PC-3 (cell line): ENCODE measurements around the gene MOV10. TPM values are rescaled to one million over a fixed set of nuclear protein-coding genes. Genes with fewer than 3 reads are reported as not detected.

ENCODE experiments used
- ATAC-seq: fragments of 200-7000 bp; cut with Tn5 transposase; 2 replicates; pipeline ENCODE4 v1.9.1; 2020; ENCODE audit warnings: mild to moderate bottlenecking, moderate library complexity
- BruUV-seq: library from RNA; stranded (reverse); fragments of 400-500 nt; replicated peaks from 2 replicates; lab custom pipeline; 2021; lab: Mats Ljungman, UMichigan
- CTCF ChIA-PET: fragments of 300-600 bp; sonication (Branson Sonifier 250); formaldehyde crosslinking; loops from one replicate; lab custom pipeline; 2022; ENCODE audit warnings: antibody characterized with exemption; lab: Charles Lee
- POLR2A ChIA-PET: fragments of 300-600 bp; sonication (Branson Sonifier 250); formaldehyde crosslinking; loops from one replicate; lab custom pipeline; 2022; ENCODE audit warnings: antibody characterized with exemption; ENCODE audit not compliant: unreplicated experiment; lab: Charles Lee
- DNase-seq: peaks from one replicate; pipeline ENCODE4 v3.0.0-alpha.2; 2015
- H2AFZ ChIP-seq: fragments of 300-600 bp; sonication (generic); 2 replicates; pipeline ENCODE4 v1.6.0; 2016; ENCODE audit warnings: antibody characterized with exemption, low read length
- H3F3A ChIP-seq: fragments of 300-600 bp; sonication (generic); one replicate; pipeline ENCODE4 v1.6.0; 2017; ENCODE audit warnings: antibody characterized with exemption, low read length, control low read depth, mild to moderate bottlenecking; ENCODE audit not compliant: unreplicated experiment
- H3K27ac ChIP-seq: fragments of 300-600 bp; sonication (generic); 2 replicates; pipeline ENCODE4 v1.5.1; 2016; ENCODE audit warnings: mild to moderate bottlenecking, low read length
- H3K27me3 ChIP-seq: fragments of 300-600 bp; sonication (generic); 2 replicates; pipeline ENCODE4 v1.6.1; 2016; ENCODE audit warnings: low read length, mixed read lengths
- H3K36me3 ChIP-seq: fragments of 300-600 bp; sonication (generic); 2 replicates; pipeline ENCODE4 v1.6.1; 2016; ENCODE audit warnings: low read depth, mixed run types, low read length, mixed read lengths
- H3K4me1 ChIP-seq: fragments of 300-600 bp; sonication (generic); 2 replicates; pipeline ENCODE4 v1.5.1; 2016; ENCODE audit warnings: low read length; ENCODE audit not compliant: insufficient read depth
- H3K4me2 ChIP-seq: fragments of 300-600 bp; sonication (generic); 2 replicates; pipeline ENCODE4 v1.6.0; 2016; ENCODE audit warnings: low read length
- H3K4me3 ChIP-seq: fragments of 300-600 bp; sonication (generic); 2 replicates; pipeline ENCODE4 v1.5.1; 2016; ENCODE audit warnings: mild to moderate bottlenecking, low read length, mixed read lengths
- H3K79me2 ChIP-seq: fragments of 300-600 bp; sonication (generic); 2 replicates; pipeline ENCODE4 v1.6.1; 2017; ENCODE audit warnings: low read length, mixed read lengths
- H3K9ac ChIP-seq: fragments of 300-600 bp; sonication (generic); 2 replicates; pipeline ENCODE4 v1.6.0; 2016; ENCODE audit warnings: mild to moderate bottlenecking, low read length
- H3K9me2 ChIP-seq: fragments of 300-600 bp; sonication (generic); replicated peaks from 2 replicates; pipeline ENCODE4 v1.6.1; 2016; ENCODE audit warnings: mixed run types, low read length, mixed read lengths
- H3K9me3 ChIP-seq: fragments of 300-600 bp; sonication (generic); 2 replicates; pipeline ENCODE4 v1.6.1; 2016; ENCODE audit warnings: low read length, mixed read lengths
- H4K20me1 ChIP-seq: fragments of 300-600 bp; sonication (generic); 2 replicates; pipeline ENCODE4 v1.6.1; 2016; ENCODE audit warnings: low read length, mixed read lengths
- CTCF ChIP-seq: fragments of 300-600 bp; sonication (generic); conservative IDR thresholded peaks from 2 replicates; pipeline ENCODE4 v1.5.1; 2017; ENCODE audit warnings: antibody characterized with exemption, low read depth, mild to moderate bottlenecking, low read length
- EZH2 ChIP-seq: fragments of 300-600 bp; sonication (generic); IDR thresholded peaks from one replicate; pipeline ENCODE4 v1.6.1; 2017; ENCODE audit warnings: antibody characterized with exemption, mild to moderate bottlenecking, low read length; ENCODE audit not compliant: unreplicated experiment
- EZH2phosphoT487 ChIP-seq: fragments of 300-600 bp; sonication (generic); IDR thresholded peaks from 2 replicates; pipeline ENCODE4 v1.6.1; 2018; ENCODE audit warnings: mild to moderate bottlenecking, antibody characterized with exemption, low read length, borderline replicate concordance
- intact Hi-C: fragments of 100-400 bp; cut with micrococcal nuclease; formaldehyde crosslinking; loops from 2 replicates; pipeline ENCODE4 v1.9.0; 2023
- total RNA-seq: library from RNA; depleted of rRNA; stranded (reverse); fragments of >200 nt; gene quantifications from 2 replicates; pipeline ENCODE4 v1.2.3, GENCODE V29; 2014

MOV10 gene
- total RNA-seq, 1 experiment from 2014 or later, result 68.5 TPM

- ChIA-PET CTCF (no interaction called here), POLR2A (interaction anchor here (0.7 kb wide), 1 partner anchor 13 kb away, joined by 3 read pairs; no protein-coding TSS in a partner anchor)
- intact Hi-C loops, result no loop called here
- Histone ChIP-seq H3K9me3 (no peaks in the 10 kb centered on the region), H3K36me3 (peaks cover 2% of the 10 kb centered on the region), H3K4me3 (no peak overlapping the region), H3K79me2 (no peaks in the 10 kb centered on the region), H4K20me1 (no peaks in the 10 kb centered on the region), H3K9me2 (no peaks in the 10 kb centered on the region), H3K4me1 (no peaks in the 10 kb centered on the region), H3K4me2 (no peak overlapping the region), H3K27ac (no peak overlapping the region), H3K9ac (no peak overlapping the region), H2AFZ (no peak overlapping the region), H3K27me3 (no peaks in the 10 kb centered on the region), H3F3A (no peaks in the 10 kb centered on the region)
- TF ChIP-seq CTCF (no peak), EZH2phosphoT487 (no peak), EZH2 (no peak)
- BruUV-seq, result no TSS peak
- ATAC-seq (no peak), DNase-seq (no peak)
Measured at GRCh38 chr1:112685913-112686312, 11.5 kb downstream of the MOV10 start.

DNA sequence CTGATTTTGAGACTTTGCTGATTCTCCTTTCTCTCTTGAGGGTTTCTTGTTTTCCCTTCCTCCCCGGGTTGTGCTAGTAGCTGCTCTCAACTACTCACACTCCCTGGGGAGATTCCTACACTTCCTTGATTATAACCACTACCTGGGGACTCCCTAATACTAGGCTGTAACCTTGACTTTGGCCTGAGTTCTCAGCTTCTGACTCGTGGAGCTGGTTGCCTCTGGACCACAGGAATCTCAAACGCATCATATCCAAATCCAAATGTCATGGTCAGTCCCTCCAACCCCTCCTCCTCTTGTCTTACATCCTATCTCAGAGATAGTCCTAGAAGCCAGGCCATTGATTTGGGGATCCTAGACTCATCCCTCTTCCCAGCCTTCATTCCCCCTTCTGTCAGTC is 12.0 kb downstream of the MOV10 start:
- Histone ChIP-seq H2AFZ (no peak overlapping the region), H3K9me3 (no peaks in the 10 kb centered on the region), H3K79me2 (no peaks in the 10 kb centered on the region), H4K20me1 (no peaks in the 10 kb centered on the region), H3K9me2 (no peaks in the 10 kb centered on the region), H3K9ac (no peak overlapping the region), H3K4me1 (no peaks in the 10 kb centered on the region), H3F3A (no peaks in the 10 kb centered on the region), H3K36me3 (peaks cover 2% of the 10 kb centered on the region), H3K4me2 (no peak overlapping the region), H3K27ac (no peak overlapping the region), H3K27me3 (no peaks in the 10 kb centered on the region), H3K4me3 (no peak overlapping the region)
- DNase-seq (no peak), ATAC-seq (no peak)
- ChIA-PET POLR2A (interaction anchor here (0.7 kb wide), 1 partner anchor 13 kb away, joined by 3 read pairs; no protein-coding TSS in a partner anchor), CTCF (no interaction called here)
- no TSS peak for BruUV-seq
- intact Hi-C loops, result no loop called here
- TF ChIP-seq EZH2, result no peak

DNA sequence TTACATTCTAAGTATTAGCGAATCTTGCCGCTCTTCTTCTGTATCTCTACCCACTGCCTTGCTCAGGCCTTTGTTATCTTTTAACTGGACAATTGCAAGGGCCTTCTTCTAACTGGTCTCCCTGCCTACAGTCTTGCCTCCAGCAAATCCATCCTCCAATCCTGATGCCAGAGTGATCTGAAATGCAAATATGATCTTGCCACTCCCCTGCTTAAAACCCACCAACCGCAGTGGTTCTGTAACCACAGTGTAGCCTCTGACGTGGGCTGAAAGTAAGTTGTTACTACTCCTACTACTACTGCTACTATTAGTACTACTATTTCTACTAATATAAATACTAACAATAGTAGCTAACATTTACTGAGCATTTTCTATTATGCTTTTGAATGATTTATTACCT is 12.4 kb downstream of the MOV10 start:
- Histone ChIP-seq H3K27me3 (no peaks in the 10 kb centered on the region), H3K4me2 (no peak overlapping the region), H3K9me2 (no peaks in the 10 kb centered on the region), H2AFZ (no peak overlapping the region), H3K4me1 (no peaks in the 10 kb centered on the region), H3K4me3 (no peak overlapping the region), H3K27ac (no peak overlapping the region), H3K36me3 (peaks cover 2% of the 10 kb centered on the region), H3K9me3 (no peaks in the 10 kb centered on the region), H3K9ac (no peak overlapping the region), H4K20me1 (no peaks in the 10 kb centered on the region), H3F3A (no peaks in the 10 kb centered on the region), H3K79me2 (no peaks in the 10 kb centered on the region)
- intact Hi-C loops, result no loop called here
- no TSS peak for BruUV-seq
- ChIA-PET POLR2A (no interaction called here), CTCF (no interaction called here)
- TF ChIP-seq EZH2phosphoT487 (no peak), CTCF (no peak), EZH2 (no peak)
- ATAC-seq (no peak), DNase-seq (no peak)
